GM19397 (cell line): Measurements from ENCODE around the gene RHOF.

ENCODE experiments used
- ATAC-seq: cut with Tn5 transposase; IDR thresholded peaks from one replicate; pipeline ENCODE4 v1.9.1; 2021; ENCODE audit warnings: mild to moderate bottlenecking, moderate library complexity; ENCODE audit not compliant: unreplicated experiment

Gene RHOF

GRCh38 chr12:121805171-121806008, 11.9 kb upstream of the RHOF start:
- ATAC-seq = no peak

GRCh38 chr12:121804417-121805111, 11.1 kb upstream of the RHOF start:
- no peak for ATAC-seq

- ATAC-seq = no peak
Observed at GRCh38 chr12:121803861-121804416, 10.5 kb upstream of the RHOF start, which contains the start of gene SETD1B. SETD1B (plus strand) TSS chr12:121804009; CDS start chr12:121804738, 729 bp downstream.

GRCh38 chr12:121802843-121803698, 9.6 kb upstream of the RHOF start:
- ATAC-seq = peak; percentile 32

GRCh38 chr12:121802485-121802842, 9.0 kb upstream of the RHOF start:
- no peak for ATAC-seq

- no peak for ATAC-seq
Observed at GRCh38 chr12:121801595-121802484, 8.4 kb upstream of the RHOF start.

- ATAC-seq = no peak
Observed at GRCh38 chr12:121800694-121801594, 7.5 kb upstream of the RHOF start.

GRCh38 chr12:121799842-121800693, 6.6 kb upstream of the RHOF start:
- ATAC-seq = no peak

GRCh38 chr12:121799156-121799841, 5.8 kb upstream of the RHOF start:
- no peak for ATAC-seq

GRCh38 chr12:121798787-121799155, 5.3 kb upstream of the RHOF start:
- ATAC-seq = no peak

- ATAC-seq = no peak
Observed at GRCh38 chr12:121797937-121798786, 4.7 kb upstream of the RHOF start.

GRCh38 chr12:121796855-121797751, 3.6 kb upstream of the RHOF start:
- no peak for ATAC-seq

- ATAC-seq = no peak
Observed at GRCh38 chr12:121795034-121795968, 1.8 kb upstream of the RHOF start.

GRCh38 chr12:121794534-121795033, 1.1 kb upstream of the RHOF start:
- peak; percentile 0 for ATAC-seq
